Rectal smooth muscle tissue (tissue), 1 donor: Measurements from ENCODE around the gene HDAC10.
A peak's percentile ranks its signal among the peaks of the same experiment; 100 is the strongest.

ENCODE experiments used
- H3K27ac ChIP-seq: one replicate; pipeline ENCODE4 v1.7.0; 2013; ENCODE audit warnings: low read depth, low read length, inconsistent platforms
- H3K27me3 ChIP-seq: one replicate; pipeline ENCODE4 v1.7.0; 2013; ENCODE audit warnings: low read length; ENCODE audit not compliant: control insufficient read depth, insufficient read depth
- H3K36me3 ChIP-seq: one replicate; pipeline ENCODE4 v1.7.0; 2013; ENCODE audit warnings: low read length; ENCODE audit not compliant: control insufficient read depth, insufficient read depth
- H3K4me1 ChIP-seq: one replicate; pipeline ENCODE4 v1.7.0; 2013; ENCODE audit warnings: low read length; ENCODE audit not compliant: control insufficient read depth, insufficient read depth
- H3K4me3 ChIP-seq: one replicate; pipeline ENCODE4 v1.7.0; 2013; ENCODE audit warnings: low read length
- H3K9ac ChIP-seq: one replicate; pipeline ENCODE4 v1.7.0; 2013; ENCODE audit warnings: low read length

HDAC10 gene

GRCh38 chr22:50255607-50256006 is 4.5 kb upstream of the HDAC10 start:
- H3K4me3 ChIP-seq = no peak overlapping the region
- peaks cover 8% of the 10 kb centered on the region for H3K27me3 ChIP-seq
- no peak overlapping the region for H3K9ac ChIP-seq
- no peaks in the 10 kb centered on the region for H3K36me3 ChIP-seq
- peaks cover 5% of the 10 kb centered on the region for H3K4me1 ChIP-seq
- no peak overlapping the region for H3K27ac ChIP-seq

DNA sequence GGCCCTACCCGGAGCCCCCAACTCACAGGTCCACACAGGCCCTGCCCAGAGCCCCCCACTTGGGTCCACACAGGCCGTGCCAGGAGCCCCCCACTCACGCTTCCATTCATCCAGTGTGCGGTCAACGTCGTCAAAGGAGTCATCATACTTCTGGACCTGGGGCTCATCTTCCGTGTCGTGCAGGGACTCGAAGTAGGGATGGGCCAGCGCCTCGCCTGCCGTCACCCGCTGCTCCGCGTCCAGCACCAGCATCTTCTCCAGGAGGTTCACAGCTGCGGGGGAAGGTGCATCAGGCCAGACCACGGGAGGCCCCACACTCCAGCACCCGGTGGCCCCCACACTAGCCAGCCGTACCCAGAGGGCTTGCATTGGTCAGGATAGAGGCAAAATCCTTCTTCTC is 4.0 kb upstream of the HDAC10 start:
- Histone ChIP-seq H3K27ac (no peak overlapping the region), H3K27me3 (peaks cover 4% of the 10 kb centered on the region)

GRCh38 chr22:50253941-50254340 is 2.9 kb upstream of the HDAC10 start:
- H3K4me1 ChIP-seq = peaks cover 14% of the 10 kb centered on the region

More for the DNA sequence above, 4.0 kb upstream of the HDAC10 start:
- Histone ChIP-seq H3K36me3 (no peaks in the 10 kb centered on the region), H3K4me1 (peaks cover 10% of the 10 kb centered on the region), H3K4me3 (no peak overlapping the region), H3K9ac (no peak overlapping the region)

DNA sequence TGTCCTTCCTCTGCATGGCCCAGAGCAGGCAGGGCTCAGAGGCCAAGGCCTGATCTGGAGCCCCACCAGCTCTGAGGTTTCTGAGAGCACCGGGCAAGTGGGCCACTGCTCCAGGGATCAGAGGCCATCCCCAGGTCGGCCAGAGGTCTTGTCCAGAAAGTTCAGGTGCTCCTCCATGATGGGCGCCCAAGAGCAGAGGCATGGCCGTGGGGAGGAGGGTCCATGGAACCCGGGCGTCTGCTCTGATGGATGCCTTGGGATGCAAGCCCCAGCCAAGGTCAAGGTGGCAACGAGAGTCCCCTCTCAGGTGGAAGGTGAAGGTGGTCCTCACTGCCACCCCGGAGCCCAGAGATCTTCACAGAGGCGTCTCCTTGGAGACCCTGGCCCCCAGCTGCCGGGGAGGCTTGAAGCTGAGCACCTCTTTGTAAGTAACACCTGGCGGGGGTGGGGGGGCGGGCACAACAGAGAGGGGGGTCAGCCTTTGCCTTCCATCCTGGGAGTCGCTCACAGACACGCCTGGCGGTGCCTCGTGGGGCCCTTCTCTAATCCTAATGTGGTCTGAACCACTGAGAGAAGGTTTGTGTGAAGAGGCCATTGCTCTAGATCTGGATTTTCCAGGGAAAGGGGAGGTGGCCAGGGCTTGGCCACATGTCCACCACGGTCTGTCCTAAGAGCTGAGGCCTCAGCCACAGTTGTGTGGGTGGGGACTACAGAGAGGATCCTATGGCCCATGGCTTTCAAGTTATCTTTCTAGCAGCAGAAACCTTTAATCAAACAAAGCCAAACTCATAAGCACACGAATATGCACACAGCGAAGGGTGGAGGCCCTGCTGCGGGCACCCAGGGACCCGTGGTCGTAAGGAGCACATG is 2.2 kb upstream of the HDAC10 start:
- peaks cover 14% of the 10 kb centered on the region for H3K4me1 ChIP-seq
- H3K36me3 ChIP-seq = no peaks in the 10 kb centered on the region
- H3K4me3 ChIP-seq = no peak overlapping the region
- H3K27ac ChIP-seq = no peak overlapping the region
- peaks cover 2% of the 10 kb centered on the region for H3K27me3 ChIP-seq
- H3K9ac ChIP-seq = no peak overlapping the region

More at GRCh38 chr22:50253941-50254340, 2.9 kb upstream of the HDAC10 start:
- H3K9ac ChIP-seq = no peak overlapping the region
- H3K4me3 ChIP-seq = no peak overlapping the region
- H3K36me3 ChIP-seq = no peaks in the 10 kb centered on the region
- H3K27me3 ChIP-seq = peaks cover 2% of the 10 kb centered on the region
- no peak overlapping the region for H3K27ac ChIP-seq

- Histone ChIP-seq H3K27me3 (peaks cover 2% of the 10 kb centered on the region), H3K27ac (no peak overlapping the region), H3K36me3 (peaks cover 6% of the 10 kb centered on the region), H3K4me3 (no peak overlapping the region), H3K4me1 (peaks cover 14% of the 10 kb centered on the region), H3K9ac (no peak overlapping the region)
These were observed 1.3 kb upstream of the HDAC10 start for GRCh38 chr22:50252082-50253045.

DNA sequence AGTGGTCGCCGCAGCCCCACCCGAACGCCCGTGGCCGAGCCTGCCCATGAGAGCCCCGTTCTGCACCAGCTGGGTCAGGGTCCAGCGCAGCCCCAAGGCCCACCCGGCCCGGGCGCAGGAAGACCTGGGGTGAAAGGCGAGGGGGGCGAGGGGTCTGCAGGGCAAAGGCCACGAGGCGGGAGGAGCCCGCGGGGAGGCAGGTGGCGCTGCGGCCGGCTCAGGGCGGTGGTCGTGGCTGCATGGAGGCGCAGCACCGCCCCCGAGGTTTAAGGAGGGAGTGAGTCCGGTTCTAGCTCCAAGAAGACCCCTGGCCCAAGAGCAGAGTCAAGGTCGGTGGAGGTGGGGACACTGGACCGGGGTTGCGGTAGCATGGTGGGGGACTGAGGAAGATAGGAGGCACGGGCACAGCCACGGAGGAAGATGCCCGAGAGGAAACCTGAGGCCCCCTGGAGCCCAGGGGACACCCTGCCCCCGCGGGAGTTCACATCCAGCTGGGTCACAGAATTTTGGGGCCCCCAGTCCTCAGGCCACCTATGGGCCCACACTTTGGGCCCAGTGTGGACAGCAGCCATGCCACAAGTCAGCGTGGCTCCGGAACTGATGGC is 514 bp upstream of the HDAC10 start:
- H3K27me3 ChIP-seq = peaks cover 1% of the 10 kb centered on the region
- peak overlapping the region; percentile 97 for H3K4me3 ChIP-seq
- H3K36me3 ChIP-seq = peaks cover 11% of the 10 kb centered on the region
- H3K9ac ChIP-seq = no peak overlapping the region
- peaks cover 14% of the 10 kb centered on the region for H3K4me1 ChIP-seq
- H3K27ac ChIP-seq = peak overlapping the region; percentile 66

GRCh38 chr22:50250249-50250554 is 863 bp downstream of the HDAC10 start:
- H3K4me3 ChIP-seq = peak overlapping the region; percentile 97
- no peak overlapping the region for H3K27ac ChIP-seq
- peaks cover 15% of the 10 kb centered on the region for H3K36me3 ChIP-seq
- peaks cover 14% of the 10 kb centered on the region for H3K4me1 ChIP-seq
- H3K27me3 ChIP-seq = no peaks in the 10 kb centered on the region
- peak overlapping the region; percentile 1 for H3K9ac ChIP-seq

DNA sequence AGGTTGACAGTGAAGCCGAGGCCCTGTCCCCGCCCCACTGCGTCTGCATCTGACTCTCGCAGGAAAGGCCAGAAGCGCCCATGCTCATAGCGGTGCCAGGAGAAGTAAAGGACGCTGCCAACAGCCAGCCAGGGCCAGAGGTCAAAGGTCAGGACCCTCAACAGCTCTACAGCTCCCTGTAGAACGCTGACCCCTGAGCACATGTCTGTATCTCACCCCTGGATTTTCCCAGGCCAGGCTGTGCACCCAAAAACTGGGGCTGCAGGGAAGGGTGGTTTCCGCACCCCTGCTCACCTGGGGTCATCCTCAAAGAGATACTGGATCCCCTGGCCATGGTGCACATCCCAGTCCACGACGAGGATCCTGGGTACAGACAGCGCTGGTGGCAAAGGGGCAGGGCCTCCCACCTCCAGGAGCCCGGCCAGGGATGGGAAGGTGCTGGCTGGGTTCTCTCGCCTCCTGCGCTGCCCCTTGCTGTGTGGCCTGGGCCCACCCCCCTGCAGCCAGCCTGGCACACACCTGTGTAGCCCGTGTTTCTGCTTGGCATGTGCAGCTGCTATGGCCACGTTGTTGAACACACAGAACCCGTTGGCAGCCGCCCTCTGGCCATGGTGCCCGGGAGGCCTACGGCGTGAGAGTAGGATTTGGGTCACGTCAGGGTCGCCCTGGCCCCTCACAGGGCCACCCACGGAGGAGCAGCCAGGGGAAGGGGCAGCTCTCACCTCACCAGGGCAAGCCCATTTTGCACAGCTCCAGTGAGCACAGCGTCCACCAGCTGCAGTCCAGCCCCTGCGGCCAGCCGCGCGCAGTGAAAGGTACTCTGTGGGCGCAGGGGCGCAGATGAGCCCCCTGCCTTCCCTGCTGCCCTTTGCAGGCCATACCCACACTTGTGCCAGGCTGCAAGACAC is 1.5 kb downstream of the HDAC10 start:
- Histone ChIP-seq H3K27ac (no peak overlapping the region), H3K27me3 (no peaks in the 10 kb centered on the region), H3K9ac (no peak overlapping the region), H3K36me3 (peaks cover 15% of the 10 kb centered on the region), H3K4me3 (peak overlapping the region; percentile 97), H3K4me1 (peaks cover 14% of the 10 kb centered on the region)

DNA sequence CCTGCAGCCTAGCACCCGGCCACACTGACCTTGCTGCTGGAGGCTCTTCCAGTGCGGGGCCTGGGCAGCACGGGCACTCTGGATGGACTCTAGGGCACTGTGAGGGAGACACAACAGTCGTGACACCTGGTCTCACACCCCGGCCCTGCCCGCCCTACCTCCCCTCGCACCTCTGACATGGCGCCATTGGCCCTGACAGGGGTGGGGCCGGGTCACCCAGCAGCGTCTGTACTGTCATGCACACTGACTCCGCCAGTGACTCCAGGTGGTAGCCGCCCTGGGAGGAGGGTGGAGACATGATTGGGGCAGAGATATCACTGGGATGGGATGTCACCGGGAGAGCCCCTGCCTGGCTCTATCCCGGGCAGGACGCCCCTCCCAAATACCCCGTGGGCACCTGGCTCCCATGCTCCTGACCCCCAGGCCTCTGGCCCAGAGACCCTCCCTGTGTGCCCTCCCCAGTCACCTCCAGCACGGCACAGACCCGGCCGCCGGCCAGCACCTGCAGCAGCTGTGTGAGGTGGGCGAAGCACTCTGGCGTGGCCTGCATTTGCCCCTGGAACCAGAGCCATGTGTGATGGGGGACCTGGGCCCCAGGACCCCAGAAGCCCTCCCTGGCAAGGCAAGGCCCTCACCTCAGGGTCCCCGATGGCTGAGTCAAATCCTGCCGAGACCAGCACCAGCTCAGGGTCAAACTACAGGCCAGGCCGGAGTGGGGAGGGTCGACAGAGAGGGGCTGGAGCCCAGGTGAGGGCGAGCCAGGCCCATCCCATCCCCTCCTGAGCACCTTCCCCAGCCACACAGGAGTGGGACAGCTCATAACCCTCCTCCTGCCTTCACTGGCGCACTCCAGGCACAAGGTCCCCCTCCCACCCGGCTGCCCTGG is 2.6 kb downstream of the HDAC10 start:
- peaks cover 17% of the 10 kb centered on the region for H3K4me1 ChIP-seq
- no peak overlapping the region for H3K27ac ChIP-seq
- peaks cover 15% of the 10 kb centered on the region for H3K36me3 ChIP-seq
- H3K9ac ChIP-seq = no peak overlapping the region
- no peak overlapping the region for H3K4me3 ChIP-seq
- H3K27me3 ChIP-seq = no peaks in the 10 kb centered on the region

DNA sequence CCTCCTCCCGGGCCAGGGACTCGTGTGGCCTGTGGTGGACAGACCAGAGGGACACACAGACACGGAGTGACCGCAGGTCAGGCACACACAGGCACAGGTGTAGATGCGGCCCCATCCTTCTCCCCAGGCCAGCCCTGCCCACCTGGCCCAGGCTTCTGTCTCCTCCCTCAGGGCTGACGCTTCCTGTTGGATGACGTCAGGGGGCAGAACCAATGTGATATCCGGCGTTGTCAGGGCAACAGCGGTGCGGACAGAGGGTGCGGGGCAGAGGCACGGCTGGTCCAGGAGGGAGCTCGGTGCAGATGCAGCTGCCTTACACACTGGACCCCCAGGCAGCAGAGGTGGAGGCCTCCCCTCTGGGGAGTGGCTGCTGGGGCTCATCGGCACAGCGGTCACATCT is 3.3 kb downstream of the HDAC10 start:
- Histone ChIP-seq H3K4me1 (peaks cover 17% of the 10 kb centered on the region), H3K9ac (no peak overlapping the region), H3K36me3 (peaks cover 15% of the 10 kb centered on the region), H3K27me3 (no peaks in the 10 kb centered on the region), H3K4me3 (no peak overlapping the region), H3K27ac (no peak overlapping the region)
